HepG2 (cell line): Measurements from ENCODE around the gene YKT6. TPM values are rescaled to one million over a fixed set of nuclear protein-coding genes. Genes with fewer than 3 reads are reported as not detected.
A peak's percentile ranks its signal among the peaks of the same experiment; 100 is the strongest.

Experiments used
- HNRNPUL1 ChIP-seq: fragments of 200-400 bp; formaldehyde crosslinking; IDR thresholded peaks from 2 replicates; pipeline ENCODE4 v1.6.1; 2017; ENCODE audit warnings: low read depth, mild to moderate bottlenecking, low read length, moderate library complexity
- KAT2B ChIP-seq: fragments of 150-350 bp; IDR thresholded peaks from 2 replicates; pipeline ENCODE4 v1.6.1; 2014; ENCODE audit warnings: low read depth, low read length, borderline replicate concordance
- PHF20 ChIP-seq: sonication (generic); formaldehyde crosslinking; IDR thresholded peaks from 2 replicates; pipeline ENCODE4 v1.5.0; 2020; ENCODE audit warnings: mild to moderate bottlenecking, missing genetic modification reagents
- RNF2 ChIP-seq: fragments of 450-650 bp; conservative IDR thresholded peaks from 2 replicates; pipeline ENCODE4 v1.6.1; 2016; ENCODE audit warnings: low read depth
- SIX4 ChIP-seq: sonication (generic); formaldehyde crosslinking; IDR thresholded peaks from 2 replicates; pipeline ENCODE4 v1.4.0; 2020; ENCODE audit warnings: missing genetic modification reagents
- SKI ChIP-seq: fragments of 450-650 bp; IDR thresholded peaks from one replicate; pipeline ENCODE4 v1.6.1; 2018; ENCODE audit warnings: mild to moderate bottlenecking; ENCODE audit not compliant: partially characterized antibody
- XBP1 ChIP-seq: sonication (generic); formaldehyde crosslinking; IDR thresholded peaks from 2 replicates; pipeline ENCODE4 v1.5.0; 2020; ENCODE audit warnings: missing genetic modification reagents
- ZBTB40 ChIP-seq, 2 experiments: fragments of 450-650 bp in 1 of 2; sonication (generic) in 1 of 2; formaldehyde crosslinking in 1 of 2; IDR thresholded peaks; 2 replicates each; pipeline versions ENCODE4 v1.6.1 to v1.8.0; 2016 to 2022; ENCODE audit warnings: antibody characterized with exemption in 1 of 2, mild to moderate bottlenecking in 1 of 2, missing genetic modification reagents in 1 of 2
- ZNF275 ChIP-seq: sonication (generic); formaldehyde crosslinking; IDR thresholded peaks from 2 replicates; pipeline ENCODE4 v1.8.0; 2022; ENCODE audit warnings: missing genetic modification reagents, mild to moderate bottlenecking, inconsistent platforms, borderline replicate concordance
- ZNF609 ChIP-seq: sonication (generic); formaldehyde crosslinking; IDR thresholded peaks from 2 replicates; pipeline ENCODE4 v1.4.0; 2020; ENCODE audit warnings: mild to moderate bottlenecking, missing genetic modification reagents, borderline replicate concordance
- ZNF615 ChIP-seq: sonication (generic); formaldehyde crosslinking; IDR thresholded peaks from 2 replicates; pipeline ENCODE4 v1.5.0; 2020; ENCODE audit warnings: mild to moderate bottlenecking, missing genetic modification reagents, borderline replicate concordance
- polyA plus RNA-seq, 8 experiments: library from polyadenylated mRNA; depleted of rRNA in 3 of 8; stranded (reverse) in 7 of 8; unstranded in 1 of 8; fragments of >200 nt; fragmentation: Illumina TruSeq in 4 of 8; extraction: Trizol in 4 of 8; gene quantifications; 2 replicates each; pipeline versions ENCODE4 v1.2.1 to v1.2.3, GENCODE V29; 2011 to 2016; ENCODE audit warnings: low read depth in 4 of 8, missing spikeins in 1 of 8, mixed read lengths in 1 of 8; ENCODE audit not compliant: insufficient read depth in 1 of 8
- total RNA-seq, 5 experiments: library from RNA; depleted of rRNA; stranded (reverse); fragments of >200 nt; fragmentation: Illumina TruSeq; extraction: Trizol; gene quantifications; 2 replicates each; pipeline ENCODE4 v1.2.3, GENCODE V29; 2016; ENCODE audit warnings: low read depth in 1 of 5

The YKT6 gene
- total and polyA plus RNA-seq, 2 of the 13 experiments (the other 11 are each of a cell fraction or from before 2014, with no cell fraction given): 52.2 to 60.3 TPM

- TF ChIP-seq SIX4 (CRISPR knock-in tag): no peak
- TF ChIP-seq PHF20 (CRISPR knock-in tag): peak; percentile 51; the same call in 1 of the 2 replicates
- no peak for TF ChIP-seq ZNF275 (CRISPR knock-in tag)
- peak; percentile 50; the same call in 1 of the 2 replicates for TF ChIP-seq XBP1
- no peak for TF ChIP-seq ZBTB40 (IDR thresholded peaks at IDR 0.05)
- TF ChIP-seq ZBTB40 (CRISPR knock-in tag; IDR thresholded peaks at IDR 0.05): peak; percentile 83
- no peak for TF ChIP-seq HNRNPUL1
- TF ChIP-seq SKI: no peak
- TF ChIP-seq RNF2: peak; percentile 94
- no peak for TF ChIP-seq KAT2B
- no peak for TF ChIP-seq ZNF615 (CRISPR knock-in tag)
- TF ChIP-seq ZNF609: peak; percentile 40; the same call in 1 of the 2 replicates
Observed at GRCh38 chr7:44221231-44221791, 20.5 kb downstream of the YKT6 start (continued).
